Thyroid gland (tissue), 4 donors: Measurements from ENCODE around the gene SLC50A1. TPM values are rescaled to one million over a fixed set of nuclear protein-coding genes. Genes with fewer than 3 reads are reported as not detected.

ENCODE experiments used
- DNase-seq, 2 donors: peaks; one replicate each; pipeline ENCODE4 v3.0.0-alpha.2; 2019
- H3K27ac ChIP-seq, 3 donors: fragments of 200-600 bp; sonication (generic); 1 replicate in 2 of 3; 2 replicates in 1 of 3; pipeline ENCODE4 v1.5.1; 2016 to 2019; ENCODE audit warnings: mild to moderate bottlenecking in 1 of 3, moderate library complexity in 1 of 3
- H3K27me3 ChIP-seq: fragments of 200-600 bp; sonication (generic); one replicate; pipeline ENCODE4 v1.5.1; 2019
- H3K36me3 ChIP-seq, 2 donors: fragments of 200-600 bp; sonication (generic); one replicate each; pipeline ENCODE4 v1.5.1; 2016 to 2019
- H3K4me1 ChIP-seq, 2 donors: fragments of 200-600 bp; sonication (generic); one replicate each; pipeline ENCODE4 v1.5.1; 2017 to 2019
- H3K4me3 ChIP-seq, 3 donors: fragments of 200-600 bp; sonication (generic); replicated peaks in 1 of 3; 1 replicate in 2 of 3; 2 replicates in 1 of 3; pipeline ENCODE4 v1.5.1; 2016; ENCODE audit warnings: mild to moderate bottlenecking in 1 of 3
- H3K9me3 ChIP-seq: fragments of 200-600 bp; sonication (generic); one replicate; pipeline ENCODE4 v1.5.1; 2017
- CTCF ChIP-seq, 6 experiments: fragments of 200-600 bp in 3 of 6; fragments of 450-650 bp in 3 of 6; sonication (generic) in 3 of 6; IDR thresholded peaks; one replicate each; pipeline ENCODE4 v1.5.1; 2016 to 2019; ENCODE audit warnings: antibody characterized with exemption in 6 of 6, mild to moderate bottlenecking in 2 of 6, inconsistent platforms in 1 of 6, moderate library complexity in 1 of 6
- POLR2A ChIP-seq, 2 donors: fragments of 450-650 bp; IDR thresholded peaks; one replicate each; pipeline ENCODE4 v1.6.1; 2017; ENCODE audit warnings: antibody characterized with exemption in 2 of 2, mild to moderate bottlenecking in 2 of 2, moderate library complexity in 1 of 2
- WGBS, 2 donors: methylation state at CpG; one replicate each; pipeline ENCODE4 v1.1.5; 2017; 5-methylcytosine and 5-hydroxymethylcytosine counted together
- intact Hi-C: fragments of 100-400 bp; cut with DNase I; formaldehyde crosslinking; loops from one replicate; pipeline ENCODE4 v1.15.1; 2023
- total RNA-seq, 4 donors: library from RNA; depleted of rRNA; stranded (reverse); fragments of >200 nt; gene quantifications; one replicate each; pipeline ENCODE4 v1.2.3, GENCODE V29; 2016

The SLC50A1 gene
- total RNA-seq, 4 donors from 2014 or later = 30.9 to 42.2 (median 32.7) TPM

GRCh38 chr1:155103325-155103724 is 32.3 kb upstream of the SLC50A1 start:
- Histone ChIP-seq H3K4me1 (peaks cover 0 to 5% of the 10 kb centered on the region in 2 donors), H3K4me3 (no peak overlapping the region), H3K27me3 (no peaks in the 10 kb centered on the region), H3K36me3 (no peaks in the 10 kb centered on the region), H3K27ac (no peak overlapping the region), H3K9me3 (no peaks in the 10 kb centered on the region)
- no peak for TF ChIP-seq POLR2A (IDR thresholded peaks at IDR 0.05)
- no peak for TF ChIP-seq CTCF (IDR thresholded peaks at IDR 0.05)
- intact Hi-C loops = no loop called here
- DNase-seq = no peak
- WGBS, 2 donors = 72 to 89% methylated on average over 9 of the region's 9 CpGs

- Histone ChIP-seq H3K36me3 (no peaks in the 10 kb centered on the region), H3K4me3 (no peak overlapping the region), H3K4me1 (peaks cover 0 to 5% of the 10 kb centered on the region in 2 donors), H3K27ac (no peak overlapping the region), H3K27me3 (no peaks in the 10 kb centered on the region), H3K9me3 (no peaks in the 10 kb centered on the region)
- no peak for DNase-seq
- TF ChIP-seq CTCF (IDR thresholded peaks at IDR 0.05) (no peak), POLR2A (IDR thresholded peaks at IDR 0.05) (no peak)
- intact Hi-C loops = loop anchor here (5.0 kb wide), 1 partner anchor 52 kb away; no protein-coding TSS in a partner anchor
- WGBS, 2 donors = 78 to 80% methylated on average over 7 of the region's 7 CpGs
These were observed 30.8 kb upstream of the SLC50A1 start for GRCh38 chr1:155104605-155105534.

- Histone ChIP-seq H3K4me3 (no peak overlapping the region), H3K9me3 (no peaks in the 10 kb centered on the region), H3K36me3 (no peaks in the 10 kb centered on the region), H3K27ac (no peak overlapping the region), H3K27me3 (no peaks in the 10 kb centered on the region), H3K4me1 (peaks cover 0 to 5% of the 10 kb centered on the region in 2 donors)
- no peak for DNase-seq
- WGBS, 2 donors = 57 to 63% methylated on average over 7 of the region's 7 CpGs
- no peak for TF ChIP-seq POLR2A (IDR thresholded peaks at IDR 0.05)
- no peak for TF ChIP-seq CTCF (IDR thresholded peaks at IDR 0.05)
- intact Hi-C loops = loop anchor here (5.0 kb wide), 1 partner anchor 52 kb away; no protein-coding TSS in a partner anchor
These were observed 30.0 kb upstream of the SLC50A1 start for GRCh38 chr1:155105604-155106011.

GRCh38 chr1:155106862-155107261 is 28.8 kb upstream of the SLC50A1 start:
- intact Hi-C loops = loop anchor here (5.0 kb wide), 1 partner anchor 50 kb away; no protein-coding TSS in a partner anchor
- Histone ChIP-seq H3K4me3 (no peak overlapping the region), H3K36me3 (no peaks in the 10 kb centered on the region), H3K9me3 (no peaks in the 10 kb centered on the region), H3K27ac (no peak overlapping the region), H3K4me1 (peaks cover 0 to 5% of the 10 kb centered on the region in 2 donors), H3K27me3 (no peaks in the 10 kb centered on the region)
- no peak for DNase-seq
- 73 to 80% methylated on average over 6 of the region's 6 CpGs for WGBS, 2 donors
- TF ChIP-seq CTCF (IDR thresholded peaks at IDR 0.05) = no peak
- TF ChIP-seq POLR2A (IDR thresholded peaks at IDR 0.05) = no peak
